ENCODE data around the gene ARID5B. TPM values are rescaled to one million over a fixed set of nuclear protein-coding genes. Genes with fewer than 3 reads are reported as not detected.

ARID5B gene
- polyA plus RNA-seq, 1 of the 3 experiments (the other 2 are of a cell fraction), result 10.9 TPM

- no peaks in the 10 kb centered on the region for H3K9me2 ChIP-seq
- H4K20me1 ChIP-seq (ENCODE audit: insufficient read depth), result no peaks in the 10 kb centered on the region
- DNase-seq, result no peak
- H3K4me3 ChIP-seq (ENCODE audit: low read depth in 2 of 2, low read length in 1 of 2), result no peak overlapping the region
- H3K79me2 ChIP-seq (ENCODE audit: insufficient read depth), result peaks cover 7% of the 10 kb centered on the region; the same call in 1 of the 2 replicates
- peaks cover 15 to 25% of the 10 kb centered on the region in 2 experiments for H3K36me3 ChIP-seq (replicated peaks in 1 of 2; ENCODE audit: control insufficient read depth in 1 of 2, insufficient read depth in 2 of 2, low read length in 1 of 2)
- H3K4me2 ChIP-seq, result no peak overlapping the region
- 87% methylated on average over 14 of the region's 14 CpGs for WGBS (ENCODE audit: low lambda C conversion rate)
- ChIA-PET CTCF (interaction anchor here (0.7 kb wide), 1 partner anchor 147 kb away, joined by 3 read pairs; no protein-coding TSS in a partner anchor), POLR2A (no interaction called here)
- no peak overlapping the region for H3K9ac ChIP-seq
- peaks cover 0 to 23% of the 10 kb centered on the region in 2 experiments; a peak in 2 of 4 replicates for H3K4me1 ChIP-seq (ENCODE audit: control insufficient read depth in 1 of 2, insufficient read depth in 2 of 2, low read depth in 1 of 2, low read length in 1 of 2)
- H3F3A ChIP-seq (replicated peaks; ENCODE audit: insufficient read depth), result peaks cover 24% of the 10 kb centered on the region
- TF ChIP-seq IRF3 (IDR thresholded peaks at IDR 0.05; ENCODE audit: low read depth, low read length), result no peak
- no peak for TF ChIP-seq FOXM1 (IDR thresholded peaks at IDR 0.05; ENCODE audit: low read depth)
- TF ChIP-seq CHD2 (IDR thresholded peaks at IDR 0.05; ENCODE audit: low read length, partially characterized antibody), result no peak
- 0 out of 2 replicates have a peak, but pooled peaks have one; percentile 21 for TF ChIP-seq POLR2AphosphoS5 (IDR thresholded peaks at IDR 0.05; ENCODE audit: low read depth, low read length)
- no peak for TF ChIP-seq GABPA (IDR thresholded peaks at IDR 0.05; ENCODE audit: low read depth)
- TF ChIP-seq NRF1 (IDR thresholded peaks at IDR 0.05; ENCODE audit: low read depth, low read length), result no peak
- no peak for TF ChIP-seq EP300 (IDR thresholded peaks at IDR 0.05; ENCODE audit: borderline replicate concordance in 1 of 2, low read depth in 1 of 2, low read length in 1 of 2)
- TF ChIP-seq, protein P1, sequence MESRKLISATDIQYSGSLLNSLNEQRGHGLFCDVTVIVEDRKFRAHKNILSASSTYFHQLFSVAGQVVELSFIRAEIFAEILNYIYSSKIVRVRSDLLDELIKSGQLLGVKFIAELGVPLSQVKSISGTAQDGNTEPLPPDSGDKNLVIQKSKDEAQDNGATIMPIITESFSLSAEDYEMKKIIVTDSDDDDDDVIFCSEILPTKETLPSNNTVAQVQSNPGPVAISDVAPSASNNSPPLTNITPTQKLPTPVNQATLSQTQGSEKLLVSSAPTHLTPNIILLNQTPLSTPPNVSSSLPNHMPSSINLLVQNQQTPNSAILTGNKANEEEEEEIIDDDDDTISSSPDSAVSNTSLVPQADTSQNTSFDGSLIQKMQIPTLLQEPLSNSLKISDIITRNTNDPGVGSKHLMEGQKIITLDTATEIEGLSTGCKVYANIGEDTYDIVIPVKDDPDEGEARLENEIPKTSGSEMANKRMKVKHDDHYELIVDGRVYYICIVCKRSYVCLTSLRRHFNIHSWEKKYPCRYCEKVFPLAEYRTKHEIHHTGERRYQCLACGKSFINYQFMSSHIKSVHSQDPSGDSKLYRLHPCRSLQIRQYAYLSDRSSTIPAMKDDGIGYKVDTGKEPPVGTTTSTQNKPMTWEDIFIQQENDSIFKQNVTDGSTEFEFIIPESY (IDR thresholded peaks at IDR 0.05; ENCODE audit: borderline replicate concordance, low read depth), result no peak
- H3K9me3 ChIP-seq, result no peaks in the 10 kb centered on the region
- H2AFZ ChIP-seq (ENCODE audit: low read depth), result no peak overlapping the region
- H3K27me3 ChIP-seq (ENCODE audit: insufficient read depth), result no peaks in the 10 kb centered on the region
- no peak overlapping the region for H3K27ac ChIP-seq (ENCODE audit: low read depth in 2 of 2, low read length in 1 of 2)
Observed at GRCh38 chr10:62098278-62099121, 197.0 kb downstream of the ARID5B start.

- ChIA-PET CTCF (no interaction called here), POLR2A (no interaction called here)
- Histone ChIP-seq H3K9ac (no peak overlapping the region), H3K9me3 (no peaks in the 10 kb centered on the region), H4K20me1 (ENCODE audit: insufficient read depth) (no peaks in the 10 kb centered on the region), H3K27me3 (ENCODE audit: insufficient read depth) (no peaks in the 10 kb centered on the region), H3K4me1 (ENCODE audit: control insufficient read depth in 1 of 2, insufficient read depth in 2 of 2, low read depth in 1 of 2, low read length in 1 of 2) (peaks cover 0 to 15% of the 10 kb centered on the region in 2 experiments; a peak in 2 of 4 replicates), H3K4me2 (no peak overlapping the region), H3K36me3 (replicated peaks in 1 of 2; ENCODE audit: control insufficient read depth in 1 of 2, insufficient read depth in 2 of 2, low read length in 1 of 2) (peaks cover 11 to 25% of the 10 kb centered on the region in 2 experiments), H3K27ac (ENCODE audit: low read depth in 2 of 2, low read length in 1 of 2) (no peak overlapping the region), H2AFZ (ENCODE audit: low read depth) (no peak overlapping the region), H3K9me2 (no peaks in the 10 kb centered on the region), H3K79me2 (ENCODE audit: insufficient read depth) (peaks cover 7% of the 10 kb centered on the region; the same call in 1 of the 2 replicates), H3K4me3 (ENCODE audit: low read depth in 2 of 2, low read length in 1 of 2) (no peak overlapping the region), H3F3A (replicated peaks; ENCODE audit: insufficient read depth) (peaks cover 24% of the 10 kb centered on the region)
- TF ChIP-seq FOSL2 (IDR thresholded peaks at IDR 0.05; ENCODE audit: borderline replicate concordance, low read depth), result no peak
- no peak for TF ChIP-seq EP300 (IDR thresholded peaks at IDR 0.05; ENCODE audit: borderline replicate concordance in 1 of 2, low read depth in 1 of 2, low read length in 1 of 2)
- DNase-seq, result no peak
- 98% methylated on average over 3 of the region's 3 CpGs for WGBS (ENCODE audit: low lambda C conversion rate)
Observed at GRCh38 chr10:62099299-62099698, 197.8 kb downstream of the ARID5B start.
